Duodenal mucosa (tissue), 2 donors: ENCODE measurements around the gene STK4.
"Not testable (repeated sequence)": the region's sequence is repeated elsewhere in the genome, so short reads cannot be mapped to it uniquely, and the experiment has no call there.

Source experiments
- H3K27ac ChIP-seq: one replicate; pipeline ENCODE4 v1.7.0; 2013; ENCODE audit warnings: low read depth, low read length
- H3K27me3 ChIP-seq, 2 donors: one replicate each; pipeline ENCODE4 v1.7.0; 2013; ENCODE audit warnings: low read length in 2 of 2, control low read depth in 1 of 2; ENCODE audit not compliant: insufficient read depth in 2 of 2, control insufficient read depth in 1 of 2
- H3K36me3 ChIP-seq, 2 donors: one replicate each; pipeline ENCODE4 v1.7.0; 2013; ENCODE audit warnings: low read length in 2 of 2, control low read depth in 1 of 2; ENCODE audit not compliant: insufficient read depth in 2 of 2, control insufficient read depth in 1 of 2
- H3K4me1 ChIP-seq, 2 donors: one replicate each; pipeline ENCODE4 v1.7.0; 2013; ENCODE audit warnings: low read length in 2 of 2, control low read depth in 1 of 2; ENCODE audit not compliant: insufficient read depth in 2 of 2, control insufficient read depth in 1 of 2
- H3K4me3 ChIP-seq, 2 donors: one replicate each; pipeline ENCODE4 v1.7.0; 2013; ENCODE audit warnings: low read length in 2 of 2, low read depth in 1 of 2
- H3K9ac ChIP-seq, 2 donors: one replicate each; pipeline ENCODE4 v1.7.0; 2013; ENCODE audit warnings: low read length in 2 of 2, low read depth in 1 of 2
- H3K9me3 ChIP-seq, 2 donors: one replicate each; pipeline ENCODE4 v1.7.0; 2013; ENCODE audit warnings: low read length in 2 of 2, control low read depth in 1 of 2; ENCODE audit not compliant: control insufficient read depth in 1 of 2

Gene STK4

GRCh38 chr20:45058168-45058850, 92.0 kb downstream of the STK4 start:
- Histone ChIP-seq H3K9me3 (no peaks in the 10 kb centered on the region), H3K27ac (no peak overlapping the region), H3K27me3 (no peaks in the 10 kb centered on the region), H3K4me3 (no peak overlapping the region), H3K36me3 (peaks cover 11 to 22% of the 10 kb centered on the region in 2 donors), H3K9ac (no peak overlapping the region), H3K4me1 (peaks cover 0 to 4% of the 10 kb centered on the region in 2 donors)

- H3K9ac ChIP-seq = no peak overlapping the region
- peaks cover 11 to 14% of the 10 kb centered on the region in 2 donors for H3K36me3 ChIP-seq
- no peak overlapping the region for H3K27ac ChIP-seq
- H3K9me3 ChIP-seq = no peaks in the 10 kb centered on the region
- no peaks in the 10 kb centered on the region for H3K27me3 ChIP-seq
- H3K4me3 ChIP-seq = no peak overlapping the region
- no peaks in the 10 kb centered on the region for H3K4me1 ChIP-seq
Measured at GRCh38 chr20:45059022-45059728, 92.9 kb downstream of the STK4 start.

- H3K36me3 ChIP-seq = peaks cover 7 to 13% of the 10 kb centered on the region in 2 donors
- no peaks in the 10 kb centered on the region for H3K4me1 ChIP-seq
- H3K27me3 ChIP-seq = no peaks in the 10 kb centered on the region
- H3K27ac ChIP-seq = no peak overlapping the region
- H3K9me3 ChIP-seq = no peaks in the 10 kb centered on the region
- H3K4me3 ChIP-seq = no peak overlapping the region
- no peak overlapping the region for H3K9ac ChIP-seq
Measured at GRCh38 chr20:45060294-45060693, 94.0 kb downstream of the STK4 start.

GRCh38 chr20:45061244-45061643, 94.9 kb downstream of the STK4 start:
- H3K4me3 ChIP-seq = no peak overlapping the region
- H3K9ac ChIP-seq = no peak overlapping the region
- no peaks in the 10 kb centered on the region for H3K4me1 ChIP-seq
- H3K9me3 ChIP-seq = no peaks in the 10 kb centered on the region
- peaks cover 7 to 13% of the 10 kb centered on the region in 2 donors for H3K36me3 ChIP-seq
- H3K27ac ChIP-seq = no peak overlapping the region
- no peaks in the 10 kb centered on the region for H3K27me3 ChIP-seq

- not testable (repeated sequence) for H3K4me3 ChIP-seq, H3K27ac ChIP-seq, H3K27me3 ChIP-seq, H3K9ac ChIP-seq, H3K36me3 ChIP-seq, H3K4me1 ChIP-seq, H3K9me3 ChIP-seq
Measured at GRCh38 chr20:45063107-45063506, 96.8 kb downstream of the STK4 start.

GRCh38 chr20:45064812-45065211, 98.5 kb downstream of the STK4 start:
- Histone ChIP-seq H3K27me3 (no peaks in the 10 kb centered on the region), H3K9me3 (no peaks in the 10 kb centered on the region), H3K9ac (no peak overlapping the region), H3K27ac (no peak overlapping the region), H3K36me3 (peaks cover 4 to 10% of the 10 kb centered on the region in 2 donors), H3K4me3 (no peak overlapping the region), H3K4me1 (no peaks in the 10 kb centered on the region)

GRCh38 chr20:45066372-45066771, 100.1 kb downstream of the STK4 start:
- no peak overlapping the region for H3K9ac ChIP-seq
- H3K27ac ChIP-seq = no peak overlapping the region
- H3K9me3 ChIP-seq = no peaks in the 10 kb centered on the region
- H3K4me3 ChIP-seq = no peak overlapping the region
- peaks cover 4 to 6% of the 10 kb centered on the region in 2 donors for H3K36me3 ChIP-seq
- peaks cover 3 to 4% of the 10 kb centered on the region in 2 donors for H3K4me1 ChIP-seq
- H3K27me3 ChIP-seq = no peaks in the 10 kb centered on the region

GRCh38 chr20:45067087-45067486, 100.8 kb downstream of the STK4 start:
- Histone ChIP-seq H3K27ac (no peak overlapping the region), H3K4me1 (peaks cover 3 to 5% of the 10 kb centered on the region in 2 donors)

GRCh38 chr20:45067558-45067957, 101.2 kb downstream of the STK4 start:
- H3K27me3 ChIP-seq = no peaks in the 10 kb centered on the region
- H3K36me3 ChIP-seq = peaks cover 4 to 6% of the 10 kb centered on the region in 2 donors
- no peak overlapping the region for H3K27ac ChIP-seq
- H3K9ac ChIP-seq = no peak overlapping the region
- no peak overlapping the region for H3K4me3 ChIP-seq
- H3K9me3 ChIP-seq = no peaks in the 10 kb centered on the region
- H3K4me1 ChIP-seq = peaks cover 3 to 5% of the 10 kb centered on the region in 2 donors

More at GRCh38 chr20:45067087-45067486, 100.8 kb downstream of the STK4 start:
- no peaks in the 10 kb centered on the region for H3K27me3 ChIP-seq
- no peaks in the 10 kb centered on the region for H3K9me3 ChIP-seq
- H3K36me3 ChIP-seq = peaks cover 4 to 6% of the 10 kb centered on the region in 2 donors
- H3K4me3 ChIP-seq = no peak overlapping the region
- H3K9ac ChIP-seq = no peak overlapping the region

- Histone ChIP-seq H3K4me1 (peaks cover 3 to 5% of the 10 kb centered on the region in 2 donors), H3K36me3 (peaks cover 4 to 9% of the 10 kb centered on the region in 2 donors)
Measured at GRCh38 chr20:45069261-45069660, 102.9 kb downstream of the STK4 start.

More at GRCh38 chr20:45069261-45069660, 102.9 kb downstream of the STK4 start:
- H3K4me3 ChIP-seq = no peak overlapping the region
- H3K9me3 ChIP-seq = no peaks in the 10 kb centered on the region
- no peak overlapping the region for H3K27ac ChIP-seq
- H3K27me3 ChIP-seq = no peaks in the 10 kb centered on the region
- H3K9ac ChIP-seq = no peak overlapping the region
